Left lobe of liver (tissue), 2 donors: Measurements from ENCODE around the gene GAB2. TPM values are rescaled to one million over a fixed set of nuclear protein-coding genes. Genes with fewer than 3 reads are reported as not detected.
A peak's percentile ranks its signal among the peaks of the same experiment; 100 is the strongest.
"Not testable (repeated sequence)": the region's sequence is repeated elsewhere in the genome, so short reads cannot be mapped to it uniquely, and the experiment has no call there.

Experiments
- ATAC-seq: fragments of 200-7000 bp; cut with Tn5 transposase; one replicate; pipeline ENCODE4 v1.9.1; 2020; ENCODE audit warnings: mild to moderate bottlenecking, moderate library complexity
- DNase-seq: peaks from one replicate; pipeline ENCODE4 v3.0.0-alpha.2; 2020; ENCODE audit warnings: low spot score
- total RNA-seq: library from RNA; stranded (reverse); gene quantifications from one replicate; pipeline ENCODE4 v1.2.1, GENCODE V29; 2021
- donor health status: DM: no; HTN: no; CAD: no; lungs with moderate emphysema.
- donor health status: DM: no; HTN: yes; CAD: no.

GAB2 gene
- 4.5 TPM for total RNA-seq

- DNase-seq (peak; percentile 54), ATAC-seq (peak; percentile 11)
Measured at GRCh38 chr11:78417175-78417887, at the start of gene GAB2. Gene GAB2 (minus strand): TSS chr11:78417820. CDS start chr11:78417720, 100 bp downstream.

GRCh38 chr11:78467370-78467769 lies 49.8 kb upstream of the GAB2 start:
- ATAC-seq (no peak), DNase-seq (no peak)

- no peak for ATAC-seq
- DNase-seq: no peak
Measured at GRCh38 chr11:78465169-78465942, 47.7 kb upstream of the GAB2 start.

GRCh38 chr11:78464787-78465168 lies 47.2 kb upstream of the GAB2 start:
- not testable (repeated sequence) for DNase-seq, ATAC-seq

- no peak for DNase-seq
- no peak for ATAC-seq
Measured at GRCh38 chr11:78460471-78460870, 42.9 kb upstream of the GAB2 start.

- DNase-seq: no peak
- ATAC-seq: no peak
Measured at GRCh38 chr11:78459738-78460137, 42.1 kb upstream of the GAB2 start.

GRCh38 chr11:78457448-78457847 lies 39.8 kb upstream of the GAB2 start:
- ATAC-seq: no peak
- DNase-seq: no peak

- ATAC-seq (no peak), DNase-seq (no peak)
Measured at GRCh38 chr11:78453140-78453935, 35.7 kb upstream of the GAB2 start.

GRCh38 chr11:78451371-78452150 lies 33.9 kb upstream of the GAB2 start:
- DNase-seq: peak; percentile 67
- ATAC-seq: peak; percentile 97

- ATAC-seq (no peak), DNase-seq (no peak)
Measured at GRCh38 chr11:78450866-78451265, 33.2 kb upstream of the GAB2 start.

- DNase-seq (no peak), ATAC-seq (no peak)
Measured at GRCh38 chr11:78449866-78450265, 32.2 kb upstream of the GAB2 start.

- DNase-seq (no peak), ATAC-seq (no peak)
Measured at GRCh38 chr11:78446210-78446609, 28.6 kb upstream of the GAB2 start.

- ATAC-seq: no peak
- DNase-seq: no peak
Measured at GRCh38 chr11:78444726-78445125, 27.1 kb upstream of the GAB2 start.

GRCh38 chr11:78441956-78442355 lies 24.3 kb upstream of the GAB2 start:
- no peak for ATAC-seq
- DNase-seq: no peak

GRCh38 chr11:78438298-78438975 lies 20.8 kb upstream of the GAB2 start:
- DNase-seq (no peak), ATAC-seq (no peak)

GRCh38 chr11:78432956-78433355 lies 15.3 kb upstream of the GAB2 start:
- ATAC-seq (no peak), DNase-seq (no peak)

- DNase-seq (no peak), ATAC-seq (peak; percentile 55)
Measured at GRCh38 chr11:78432058-78432515, 14.5 kb upstream of the GAB2 start.

- ATAC-seq (no peak), DNase-seq (no peak)
Measured at GRCh38 chr11:78429660-78430059, 12.0 kb upstream of the GAB2 start.

- DNase-seq (no peak), ATAC-seq (no peak)
Measured at GRCh38 chr11:78429209-78429608, 11.6 kb upstream of the GAB2 start.

GRCh38 chr11:78428773-78429172 lies 11.2 kb upstream of the GAB2 start:
- no peak for DNase-seq
- no peak for ATAC-seq
